Uterus (tissue), 4 donors: ENCODE data around the gene IDI2. TPM values are rescaled to one million over a fixed set of nuclear protein-coding genes. Genes with fewer than 3 reads are reported as not detected.

Experiments
- DNase-seq, 2 donors: peaks; one replicate each; pipeline ENCODE4 v3.0.0-alpha.2; 2019 to 2020
- H3K27ac ChIP-seq, 2 donors: fragments of 200-600 bp; sonication (generic); 1 replicate in 1 of 2; 2 replicates in 1 of 2; pipeline ENCODE4 v1.5.1; 2016 to 2018
- H3K27me3 ChIP-seq, 2 donors: fragments of 200-600 bp; sonication (generic); one replicate each; pipeline ENCODE4 v1.5.1; 2018 to 2019; ENCODE audit warnings: control low read depth in 1 of 2
- H3K36me3 ChIP-seq, 2 donors: fragments of 200-600 bp; sonication (generic); one replicate each; pipeline ENCODE4 v1.5.1; 2019; ENCODE audit warnings: control low read depth in 1 of 2
- H3K4me1 ChIP-seq, 2 donors: fragments of 200-600 bp; sonication (generic); one replicate each; pipeline ENCODE4 v1.5.1; 2018 to 2019; ENCODE audit warnings: control low read depth in 1 of 2
- H3K4me3 ChIP-seq, 2 donors: fragments of 200-600 bp; sonication (generic); 1 replicate in 1 of 2; 2 replicates in 1 of 2; pipeline ENCODE4 v1.5.1; 2018 to 2019; ENCODE audit warnings: mild to moderate bottlenecking in 1 of 2
- H3K9me3 ChIP-seq, 2 donors: fragments of 200-600 bp; sonication (generic); one replicate each; pipeline ENCODE4 v1.5.1; 2019; ENCODE audit warnings: control low read depth in 1 of 2
- POLR2A ChIP-seq, 2 donors: fragments of 450-650 bp; IDR thresholded peaks; one replicate each; pipeline ENCODE4 v1.6.1; 2016; ENCODE audit warnings: antibody characterized with exemption in 2 of 2, mild to moderate bottlenecking in 1 of 2, moderate library complexity in 1 of 2
- intact Hi-C: fragments of 100-400 bp; cut with DNase I; formaldehyde crosslinking; loops from one replicate; pipeline ENCODE4 v1.15.1; 2023; ENCODE audit warnings: low total_unique reads
- total RNA-seq, 4 donors: library from RNA; depleted of rRNA in 3 of 4; stranded (reverse); fragments of >200 nt in 3 of 4; gene quantifications; one replicate each; pipeline versions ENCODE4 v1.1.0 to v1.2.4, GENCODE V29; 2014 to 2023
- TF ChIP-seq, protein P1 (sequence below), 4 experiments: fragments of 200-600 bp in 2 of 4; fragments of 450-650 bp in 2 of 4; sonication (generic) in 2 of 4; IDR thresholded peaks; one replicate each; pipeline ENCODE4 v1.5.1; 2016 to 2019; ENCODE audit warnings: antibody characterized with exemption in 4 of 4, mild to moderate bottlenecking in 2 of 4, moderate library complexity in 1 of 4
- donor health status: DM: yes; HTN: yes; CAD: no.

Gene IDI2
- total RNA-seq, 4 donors from 2014 or later, result not detected

DNA sequence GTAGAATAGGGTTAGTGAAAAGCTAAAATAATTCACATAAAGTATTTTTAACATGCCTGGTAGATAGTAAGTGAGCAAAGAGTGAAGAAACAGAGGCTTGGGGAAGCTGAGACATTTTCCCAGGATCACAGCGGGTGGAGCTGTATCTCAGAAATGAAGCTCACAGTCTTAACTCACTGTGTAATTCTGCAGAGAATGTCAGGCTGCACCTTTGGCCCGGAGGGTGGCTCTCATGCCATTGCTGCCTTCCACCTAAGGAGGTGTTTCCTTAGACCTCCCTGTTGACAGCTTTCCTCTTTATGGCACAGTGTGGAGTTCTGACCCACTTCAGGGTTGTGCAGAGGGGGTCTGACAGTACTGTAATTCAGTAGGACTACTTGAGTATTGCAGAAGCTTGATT, 40.3 kb downstream of the IDI2 start:
- intact Hi-C loops, result loop anchor here (10.0 kb wide), 1 partner anchor 69 kb away; the partner anchor contains the start of gene WDR37
- DNase-seq, result no peak
- H3K9me3 ChIP-seq, result no peaks in the 10 kb centered on the region
- H3K27me3 ChIP-seq, result no peaks in the 10 kb centered on the region
- TF ChIP-seq, protein P1, sequence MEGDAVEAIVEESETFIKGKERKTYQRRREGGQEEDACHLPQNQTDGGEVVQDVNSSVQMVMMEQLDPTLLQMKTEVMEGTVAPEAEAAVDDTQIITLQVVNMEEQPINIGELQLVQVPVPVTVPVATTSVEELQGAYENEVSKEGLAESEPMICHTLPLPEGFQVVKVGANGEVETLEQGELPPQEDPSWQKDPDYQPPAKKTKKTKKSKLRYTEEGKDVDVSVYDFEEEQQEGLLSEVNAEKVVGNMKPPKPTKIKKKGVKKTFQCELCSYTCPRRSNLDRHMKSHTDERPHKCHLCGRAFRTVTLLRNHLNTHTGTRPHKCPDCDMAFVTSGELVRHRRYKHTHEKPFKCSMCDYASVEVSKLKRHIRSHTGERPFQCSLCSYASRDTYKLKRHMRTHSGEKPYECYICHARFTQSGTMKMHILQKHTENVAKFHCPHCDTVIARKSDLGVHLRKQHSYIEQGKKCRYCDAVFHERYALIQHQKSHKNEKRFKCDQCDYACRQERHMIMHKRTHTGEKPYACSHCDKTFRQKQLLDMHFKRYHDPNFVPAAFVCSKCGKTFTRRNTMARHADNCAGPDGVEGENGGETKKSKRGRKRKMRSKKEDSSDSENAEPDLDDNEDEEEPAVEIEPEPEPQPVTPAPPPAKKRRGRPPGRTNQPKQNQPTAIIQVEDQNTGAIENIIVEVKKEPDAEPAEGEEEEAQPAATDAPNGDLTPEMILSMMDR (IDR thresholded peaks at IDR 0.05), result no peak
- TF ChIP-seq POLR2A (IDR thresholded peaks at IDR 0.05), result no peak
- peaks cover 4 to 13% of the 10 kb centered on the region in 2 donors for H3K4me1 ChIP-seq
- H3K4me3 ChIP-seq, result no peak overlapping the region
- H3K27ac ChIP-seq, result no peak overlapping the region
- H3K36me3 ChIP-seq, result no peaks in the 10 kb centered on the region

DNA sequence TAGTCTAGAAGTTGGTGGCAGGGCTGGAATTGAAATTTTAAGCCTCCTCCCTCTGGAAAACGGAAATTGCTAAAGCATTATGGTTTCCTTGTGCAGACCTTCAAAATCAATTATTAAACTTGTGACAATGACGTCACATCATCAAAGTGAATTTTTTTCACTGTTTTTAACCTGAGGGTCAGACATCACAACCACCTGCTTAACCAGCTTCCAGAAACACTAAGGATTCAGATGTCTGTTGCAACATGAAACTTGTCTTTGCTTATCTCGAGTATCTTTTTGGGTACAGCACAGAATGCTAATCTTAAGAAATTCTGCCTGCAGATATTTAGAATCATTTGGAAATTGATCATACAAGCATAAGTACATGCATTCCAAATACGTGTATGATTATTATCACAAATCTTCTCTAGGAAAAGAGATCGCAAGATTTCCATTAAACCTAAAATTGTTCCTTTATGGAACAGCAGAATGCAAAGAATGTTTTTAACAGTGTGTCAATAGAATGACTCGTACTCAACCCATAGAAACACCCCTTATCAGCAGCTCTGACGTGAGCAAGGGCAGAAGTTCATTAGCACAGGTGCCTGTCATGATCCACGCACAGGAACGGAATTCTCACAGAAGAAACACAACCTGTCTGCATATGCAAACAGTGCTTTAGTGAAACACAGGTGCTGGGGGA, 41.5 kb downstream of the IDI2 start:
- Histone ChIP-seq H3K27ac (no peak overlapping the region), H3K27me3 (no peaks in the 10 kb centered on the region), H3K4me3 (no peak overlapping the region), H3K4me1 (peaks cover 4 to 5% of the 10 kb centered on the region in 2 donors), H3K36me3 (no peaks in the 10 kb centered on the region), H3K9me3 (peaks cover 0 to 2% of the 10 kb centered on the region in 2 donors)
- TF ChIP-seq, protein P1 (IDR thresholded peaks at IDR 0.05), result no peak
- no peak for TF ChIP-seq POLR2A (IDR thresholded peaks at IDR 0.05)
- intact Hi-C loops, result loop anchor here (10.0 kb wide), 1 partner anchor 71 kb away; the partner anchor contains the start of gene WDR37
- no peak for DNase-seq

DNA sequence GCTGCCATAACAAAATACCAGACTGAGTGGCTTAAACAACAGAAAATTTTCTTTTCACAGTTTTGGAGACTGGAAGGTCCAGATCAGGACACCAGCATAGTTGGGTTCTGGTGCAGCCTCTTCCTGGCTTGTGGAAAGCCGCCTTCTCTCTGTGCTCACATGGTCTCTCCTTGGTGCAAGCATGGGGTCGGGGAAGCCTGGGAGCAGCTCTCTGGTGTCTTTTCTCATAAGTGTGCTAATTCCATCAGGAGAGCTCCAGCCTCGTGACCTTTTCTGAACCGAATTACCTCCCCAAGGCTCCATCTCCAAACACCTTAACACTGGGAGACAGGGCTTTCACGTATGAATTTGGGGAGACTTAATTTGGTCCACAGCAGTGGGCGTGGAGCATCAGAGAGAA, 42.3 kb downstream of the IDI2 start:
- DNase-seq, result no peak
- no peaks in the 10 kb centered on the region for H3K36me3 ChIP-seq
- TF ChIP-seq, protein P1 (IDR thresholded peaks at IDR 0.05), result no peak
- no peak for TF ChIP-seq POLR2A (IDR thresholded peaks at IDR 0.05)
- intact Hi-C loops, result loop anchor here (10.0 kb wide), 1 partner anchor 71 kb away; the partner anchor contains the start of gene WDR37
- H3K4me3 ChIP-seq, result no peak overlapping the region
- H3K27me3 ChIP-seq, result no peaks in the 10 kb centered on the region
- no peak overlapping the region for H3K27ac ChIP-seq
- peaks cover 4% of the 10 kb centered on the region in 2 donors for H3K4me1 ChIP-seq
- peaks cover 0 to 8% of the 10 kb centered on the region in 2 donors for H3K9me3 ChIP-seq

DNA sequence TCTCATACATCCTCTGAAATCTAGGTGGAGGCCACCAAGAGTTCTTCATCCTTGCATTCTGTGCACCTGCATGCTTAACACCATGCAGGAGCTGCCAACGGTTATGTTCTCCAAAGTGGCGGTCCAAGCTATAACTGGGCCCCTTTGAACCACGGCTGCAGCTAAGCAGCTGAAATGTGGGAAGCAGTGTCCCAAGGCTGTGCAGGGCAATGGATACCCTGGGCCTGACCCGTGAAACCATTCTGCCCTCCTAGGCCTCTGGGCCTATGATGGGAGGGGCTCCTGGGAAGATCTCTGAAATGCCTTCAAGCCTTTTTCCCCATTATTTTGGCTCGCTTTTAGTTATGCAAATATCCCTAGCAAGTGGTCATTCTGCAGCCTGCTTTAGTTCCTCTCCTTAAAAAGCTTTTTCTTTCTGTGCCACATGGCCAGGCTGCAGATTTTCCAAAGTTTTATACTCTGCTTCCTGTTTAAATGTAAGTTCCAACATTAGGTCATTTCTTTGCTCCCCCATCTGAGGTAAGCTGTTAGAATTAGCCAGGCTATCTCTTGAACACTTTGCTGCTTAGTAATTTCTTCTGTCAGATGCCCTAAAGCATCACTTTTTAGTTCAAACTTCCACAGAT, 45.1 kb downstream of the IDI2 start:
- DNase-seq, result no peak
- Histone ChIP-seq H3K27ac (no peak overlapping the region), H3K4me1 (no peaks in the 10 kb centered on the region), H3K4me3 (no peak overlapping the region), H3K27me3 (no peaks in the 10 kb centered on the region), H3K36me3 (no peaks in the 10 kb centered on the region), H3K9me3 (peaks cover 0 to 8% of the 10 kb centered on the region in 2 donors)
- no peak for TF ChIP-seq POLR2A (IDR thresholded peaks at IDR 0.05)
- TF ChIP-seq, protein P1 (IDR thresholded peaks at IDR 0.05), result no peak
- intact Hi-C loops, result loop anchor here (10.0 kb wide), 1 partner anchor 74 kb away; the partner anchor contains the start of gene WDR37

DNA sequence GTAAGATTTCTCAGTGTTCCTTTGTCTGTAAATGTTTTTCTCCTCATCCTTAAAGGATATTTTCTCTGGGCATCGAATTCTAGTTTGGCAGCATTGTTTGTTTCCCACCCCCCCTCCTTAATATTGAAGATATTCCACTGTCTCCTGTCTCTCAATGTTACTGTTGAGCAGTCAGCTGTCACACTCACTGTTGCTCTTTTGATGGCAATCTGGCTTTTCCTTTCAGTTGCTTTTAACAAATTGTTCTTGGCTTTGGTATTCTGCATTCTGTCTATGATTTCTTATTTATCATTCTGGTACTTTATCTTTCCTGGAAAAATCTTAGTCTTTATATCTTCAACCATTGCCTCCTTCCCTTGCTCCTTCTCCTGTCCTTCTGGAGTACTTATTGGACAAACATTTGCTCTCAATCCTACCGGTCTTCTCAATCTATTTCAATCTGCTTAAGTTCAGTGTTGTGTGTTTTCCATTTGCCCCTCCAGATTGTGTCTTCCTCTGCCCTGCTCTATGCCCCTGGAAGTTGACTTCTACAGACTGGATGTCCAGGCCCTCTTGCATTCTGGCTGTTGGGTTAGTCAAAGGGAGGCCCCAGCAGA, 46.7 kb downstream of the IDI2 start:
- no peak overlapping the region for H3K27ac ChIP-seq
- TF ChIP-seq POLR2A (IDR thresholded peaks at IDR 0.05), result no peak
- TF ChIP-seq, protein P1 (IDR thresholded peaks at IDR 0.05), result no peak

More for the DNA sequence above, 46.7 kb downstream of the IDI2 start:
- intact Hi-C loops, result no loop called here
- no peak for DNase-seq
- no peak overlapping the region for H3K4me3 ChIP-seq
- H3K27me3 ChIP-seq, result no peaks in the 10 kb centered on the region
- no peaks in the 10 kb centered on the region for H3K4me1 ChIP-seq
- H3K9me3 ChIP-seq, result peaks cover 0 to 8% of the 10 kb centered on the region in 2 donors
- no peaks in the 10 kb centered on the region for H3K36me3 ChIP-seq
